HepG2 (cell line): Measurements from ENCODE around the gene ERMP1. TPM values are rescaled to one million over a fixed set of nuclear protein-coding genes. Genes with fewer than 3 reads are reported as not detected.

ENCODE experiments used
- ARID3A ChIP-seq: IDR thresholded peaks from 2 replicates; pipeline ENCODE4 v1.6.1; 2012; ENCODE audit warnings: low read depth, low read length, improper control_type of control experiment
- ARID5B ChIP-seq: IDR thresholded peaks from 2 replicates; pipeline ENCODE4 v1.4.0; 2020; ENCODE audit warnings: mild to moderate bottlenecking, missing genetic modification reagents
- FOSL2 ChIP-seq: sonication (generic); formaldehyde crosslinking; IDR thresholded peaks from 2 replicates; pipeline ENCODE4 v1.4.0; 2020; ENCODE audit warnings: missing genetic modification reagents
- GATAD2A ChIP-seq: IDR thresholded peaks from 2 replicates; pipeline ENCODE4 v1.6.1; 2016
- ONECUT2 ChIP-seq: sonication (generic); formaldehyde crosslinking; IDR thresholded peaks from 2 replicates; pipeline ENCODE4 v1.4.0; 2020; ENCODE audit warnings: missing genetic modification reagents
- PRDM10 ChIP-seq: sonication (generic); formaldehyde crosslinking; IDR thresholded peaks from 2 replicates; pipeline ENCODE4 v1.4.0; 2020; ENCODE audit warnings: low read depth, missing genetic modification reagents
- RXRB ChIP-seq: IDR thresholded peaks from 2 replicates; pipeline ENCODE4 v1.6.1; 2016; ENCODE audit warnings: borderline replicate concordance, missing genetic modification reagents, missing compliant biosample characterization
- ZHX2 ChIP-seq, 2 experiments: sonication (generic) in 1 of 2; formaldehyde crosslinking in 1 of 2; IDR thresholded peaks; 2 replicates each; pipeline versions ENCODE4 v1.6.1 to v1.9.0; 2014 to 2022; ENCODE audit warnings: antibody characterized with exemption in 1 of 2, borderline replicate concordance in 1 of 2, inconsistent platforms in 1 of 2, low read depth in 1 of 2, missing genetic modification reagents in 1 of 2
- polyA plus RNA-seq, 8 experiments: library from polyadenylated mRNA; depleted of rRNA in 3 of 8; stranded (reverse) in 7 of 8; unstranded in 1 of 8; fragments of >200 nt; fragmentation: Illumina TruSeq in 4 of 8; extraction: Trizol in 4 of 8; gene quantifications; 2 replicates each; pipeline versions ENCODE4 v1.2.1 to v1.2.3, GENCODE V29; 2011 to 2016; ENCODE audit warnings: low read depth in 4 of 8, missing spikeins in 1 of 8, mixed read lengths in 1 of 8; ENCODE audit not compliant: insufficient read depth in 1 of 8
- total RNA-seq, 5 experiments: library from RNA; depleted of rRNA; stranded (reverse); fragments of >200 nt; fragmentation: Illumina TruSeq; extraction: Trizol; gene quantifications; 2 replicates each; pipeline ENCODE4 v1.2.3, GENCODE V29; 2016; ENCODE audit warnings: low read depth in 1 of 5

Gene ERMP1
- total and polyA plus RNA-seq, 2 of the 13 experiments (the other 11 are each of a cell fraction or from before 2014, with no cell fraction given) = 40.9 to 65.4 TPM

GRCh38 chr9:5750569-5750968 is 82.3 kb downstream of the ERMP1 start (continued):
- TF ChIP-seq ONECUT2 (CRISPR knock-in tag) (0 out of 2 replicates have a peak, but pooled peaks have one; percentile 42), ZHX2 (IDR thresholded peaks at IDR 0.05; ENCODE audit: low read depth) (no peak), ZHX2 (CRISPR knock-in tag; IDR thresholded peaks at IDR 0.05; ENCODE audit: borderline replicate concordance) (no peak), GATAD2A (CRISPR knock-in tag) (peak; percentile 28; the same call in 1 of the 2 replicates), ARID3A (peak; percentile 52; the same call in 1 of the 2 replicates), PRDM10 (CRISPR knock-in tag) (no peak), FOSL2 (CRISPR knock-in tag) (0 out of 2 replicates have a peak, but pooled peaks have one; percentile 8), ARID5B (CRISPR knock-in tag) (0 out of 2 replicates have a peak, but pooled peaks have one; percentile 12), RXRB (0 out of 2 replicates have a peak, but pooled peaks have one; percentile 21)
